ENCODE measurements around the gene LGALS12. TPM values are rescaled to one million over a fixed set of nuclear protein-coding genes. Genes with fewer than 3 reads are reported as not detected.
A peak's percentile ranks its signal among the peaks of the same experiment; 100 is the strongest.

The LGALS12 gene
- total RNA-seq, 1 donor from 2014 or later = not detected

DNA sequence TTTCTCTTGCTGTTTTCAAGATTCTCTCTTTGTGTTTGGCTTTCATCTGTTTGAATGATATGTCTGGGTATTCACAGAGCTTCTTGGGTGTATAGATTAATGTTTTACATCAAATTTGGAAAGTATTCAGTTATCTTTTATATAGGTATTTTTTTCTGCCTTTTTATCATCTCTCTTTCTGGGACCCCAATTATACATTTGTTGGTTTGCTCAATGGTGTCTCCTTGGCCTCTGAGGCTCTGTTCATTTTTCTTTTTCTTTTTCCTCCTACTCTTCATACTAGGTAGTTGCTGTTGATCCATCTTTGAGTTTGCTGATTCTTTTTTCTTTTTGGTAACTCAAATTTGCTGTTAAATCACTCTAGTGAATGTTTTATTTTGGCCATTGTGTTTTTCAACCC, 29.3 kb upstream of the LGALS12 start:
- H3K4me2 ChIP-seq (ENCODE audit: low read length) = no peak overlapping the region
- H3K9me3 Mint-ChIP-seq (ENCODE audit: unreplicated experiment) = peaks cover 15% of the 10 kb centered on the region
- no peak overlapping the region for H3K4me3 Mint-ChIP-seq (ENCODE audit: unreplicated experiment)

DNA sequence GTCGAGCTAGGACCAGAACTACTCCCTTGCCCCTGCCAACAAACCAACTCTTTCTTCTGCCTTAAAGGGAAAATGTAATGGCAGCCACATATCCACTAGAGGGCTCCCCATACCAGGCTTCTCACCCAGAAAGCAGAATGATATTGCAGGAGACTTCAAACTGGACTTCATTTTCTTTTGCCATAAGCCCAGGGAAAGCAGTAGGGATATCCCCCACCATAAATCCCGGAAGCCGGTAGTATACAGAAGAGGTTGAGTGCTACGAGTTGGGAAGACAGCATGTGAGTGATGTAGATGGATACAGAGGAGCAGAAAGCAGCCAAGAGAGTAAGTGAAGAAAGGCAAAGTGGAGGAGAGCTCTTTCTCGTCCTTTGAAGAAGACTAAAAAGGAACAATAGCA, 27.0 kb upstream of the LGALS12 start:
- FAIRE-seq (peak; percentile 77), DNase-seq (ENCODE audit: low read depth) (peak; percentile 61)
- Histone ChIP-seq H2AFZ (ENCODE audit: low read depth, low read length) (no peak overlapping the region), H3K4me2 (ENCODE audit: low read length) (peak overlapping the region; percentile 48), H3K79me2 (ENCODE audit: insufficient read depth, low read length) (no peaks in the 10 kb centered on the region), H4K20me1 (ENCODE audit: insufficient read depth, low read length) (no peaks in the 10 kb centered on the region), H3K4me3 (ENCODE audit: insufficient read depth, low read depth, low read length) (no peak overlapping the region), H3K9ac (ENCODE audit: low read length) (no peak overlapping the region), H3K4me1 (ENCODE audit: insufficient read depth, low read length) (no peaks in the 10 kb centered on the region), H3K27me3 (ENCODE audit: insufficient read depth, low read length) (peaks cover 3% of the 10 kb centered on the region), H3K36me3 (ENCODE audit: insufficient read depth, low read length) (no peaks in the 10 kb centered on the region), H3K27ac (ENCODE audit: low read depth, low read length) (no peak overlapping the region), H3K9me3 (ENCODE audit: insufficient read depth, low read depth, low read length) (no peaks in the 10 kb centered on the region)
- Mint-ChIP-seq H3K27ac (ENCODE audit: unreplicated experiment) (no peak overlapping the region), H3K27me3 (ENCODE audit: low read depth, unreplicated experiment) (peaks cover 4% of the 10 kb centered on the region), H3K4me3 (ENCODE audit: unreplicated experiment) (no peak overlapping the region), H3K36me3 (ENCODE audit: low read depth, unreplicated experiment) (no peaks in the 10 kb centered on the region), H3K4me1 (ENCODE audit: low read depth, unreplicated experiment) (no peaks in the 10 kb centered on the region), H3K9me3 (ENCODE audit: unreplicated experiment) (peaks cover 13% of the 10 kb centered on the region)
- TF ChIP-seq, protein P1, sequence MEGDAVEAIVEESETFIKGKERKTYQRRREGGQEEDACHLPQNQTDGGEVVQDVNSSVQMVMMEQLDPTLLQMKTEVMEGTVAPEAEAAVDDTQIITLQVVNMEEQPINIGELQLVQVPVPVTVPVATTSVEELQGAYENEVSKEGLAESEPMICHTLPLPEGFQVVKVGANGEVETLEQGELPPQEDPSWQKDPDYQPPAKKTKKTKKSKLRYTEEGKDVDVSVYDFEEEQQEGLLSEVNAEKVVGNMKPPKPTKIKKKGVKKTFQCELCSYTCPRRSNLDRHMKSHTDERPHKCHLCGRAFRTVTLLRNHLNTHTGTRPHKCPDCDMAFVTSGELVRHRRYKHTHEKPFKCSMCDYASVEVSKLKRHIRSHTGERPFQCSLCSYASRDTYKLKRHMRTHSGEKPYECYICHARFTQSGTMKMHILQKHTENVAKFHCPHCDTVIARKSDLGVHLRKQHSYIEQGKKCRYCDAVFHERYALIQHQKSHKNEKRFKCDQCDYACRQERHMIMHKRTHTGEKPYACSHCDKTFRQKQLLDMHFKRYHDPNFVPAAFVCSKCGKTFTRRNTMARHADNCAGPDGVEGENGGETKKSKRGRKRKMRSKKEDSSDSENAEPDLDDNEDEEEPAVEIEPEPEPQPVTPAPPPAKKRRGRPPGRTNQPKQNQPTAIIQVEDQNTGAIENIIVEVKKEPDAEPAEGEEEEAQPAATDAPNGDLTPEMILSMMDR (IDR thresholded peaks at IDR 0.05; ENCODE audit: insufficient read depth, low read depth, low read length) = peak; percentile 94
- TF ChIP-seq EZH2 (IDR thresholded peaks at IDR 0.05; ENCODE audit: insufficient read depth, low read length) = no peak

More for the DNA sequence above, 29.3 kb upstream of the LGALS12 start:
- H3K36me3 Mint-ChIP-seq (ENCODE audit: low read depth, unreplicated experiment) = no peaks in the 10 kb centered on the region
- peaks cover 4% of the 10 kb centered on the region for H3K27me3 Mint-ChIP-seq (ENCODE audit: low read depth, unreplicated experiment)
- H3K4me1 Mint-ChIP-seq (ENCODE audit: low read depth, unreplicated experiment) = no peaks in the 10 kb centered on the region
- FAIRE-seq (no peak), DNase-seq (ENCODE audit: low read depth) (no peak)
- H4K20me1 ChIP-seq (ENCODE audit: insufficient read depth, low read length) = no peaks in the 10 kb centered on the region
- no peak overlapping the region for H3K27ac Mint-ChIP-seq (ENCODE audit: unreplicated experiment)
- H3K9ac ChIP-seq (ENCODE audit: low read length) = no peak overlapping the region
- H3K4me1 ChIP-seq (ENCODE audit: insufficient read depth, low read length) = no peaks in the 10 kb centered on the region
- H3K79me2 ChIP-seq (ENCODE audit: insufficient read depth, low read length) = no peaks in the 10 kb centered on the region
- no peak overlapping the region for H3K4me3 ChIP-seq (ENCODE audit: insufficient read depth, low read depth, low read length)
- TF ChIP-seq, protein P1 (IDR thresholded peaks at IDR 0.05; ENCODE audit: insufficient read depth, low read depth, low read length) = no peak
- no peak for TF ChIP-seq EZH2 (IDR thresholded peaks at IDR 0.05; ENCODE audit: insufficient read depth, low read length)
- H3K9me3 ChIP-seq (ENCODE audit: insufficient read depth, low read depth, low read length) = no peaks in the 10 kb centered on the region
- no peak overlapping the region for H3K27ac ChIP-seq (ENCODE audit: low read depth, low read length)
- H3K36me3 ChIP-seq (ENCODE audit: insufficient read depth, low read length) = no peaks in the 10 kb centered on the region
- H3K27me3 ChIP-seq (ENCODE audit: insufficient read depth, low read length) = peaks cover 3% of the 10 kb centered on the region
- H2AFZ ChIP-seq (ENCODE audit: low read depth, low read length) = no peak overlapping the region

DNA sequence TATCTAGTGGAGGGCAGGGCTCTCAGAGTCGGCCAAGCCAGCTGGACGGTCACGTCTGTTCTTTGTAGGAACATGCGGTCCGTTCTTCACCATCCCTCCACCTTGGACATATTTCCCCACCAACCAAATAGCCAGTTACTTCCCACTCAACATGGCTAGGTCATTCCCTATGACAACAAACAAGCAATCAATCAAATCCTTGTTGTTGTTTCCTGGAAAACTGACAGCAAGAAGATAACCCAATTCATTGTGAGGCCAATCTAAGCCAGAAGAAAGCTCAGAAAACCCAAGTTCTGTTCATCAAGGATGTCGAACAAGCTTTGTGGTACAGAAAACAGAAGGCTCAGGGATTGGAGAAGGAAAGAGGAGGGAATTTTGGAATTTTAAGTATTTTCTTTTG, 25.8 kb upstream of the LGALS12 start:
- H3K4me1 ChIP-seq (ENCODE audit: insufficient read depth, low read length) = no peaks in the 10 kb centered on the region
- H4K20me1 ChIP-seq (ENCODE audit: insufficient read depth, low read length) = no peaks in the 10 kb centered on the region
- no peak overlapping the region for H3K4me3 ChIP-seq (ENCODE audit: insufficient read depth, low read depth, low read length)
- Mint-ChIP-seq H3K9me3 (ENCODE audit: unreplicated experiment) (peaks cover 16% of the 10 kb centered on the region), H3K27ac (ENCODE audit: unreplicated experiment) (no peak overlapping the region), H3K4me3 (ENCODE audit: unreplicated experiment) (no peak overlapping the region), H3K4me1 (ENCODE audit: low read depth, unreplicated experiment) (no peaks in the 10 kb centered on the region), H3K27me3 (ENCODE audit: low read depth, unreplicated experiment) (peaks cover 4% of the 10 kb centered on the region), H3K36me3 (ENCODE audit: low read depth, unreplicated experiment) (no peaks in the 10 kb centered on the region)
- no peaks in the 10 kb centered on the region for H3K9me3 ChIP-seq (ENCODE audit: insufficient read depth, low read depth, low read length)
- H3K4me2 ChIP-seq (ENCODE audit: low read length) = no peak overlapping the region
- DNase-seq (ENCODE audit: low read depth) = no peak
- H3K27me3 ChIP-seq (ENCODE audit: insufficient read depth, low read length) = peaks cover 3% of the 10 kb centered on the region
- H3K9ac ChIP-seq (ENCODE audit: low read length) = no peak overlapping the region
- H3K79me2 ChIP-seq (ENCODE audit: insufficient read depth, low read length) = no peaks in the 10 kb centered on the region
- no peak overlapping the region for H3K27ac ChIP-seq (ENCODE audit: low read depth, low read length)
- TF ChIP-seq, protein P1 (IDR thresholded peaks at IDR 0.05; ENCODE audit: insufficient read depth, low read depth, low read length) = no peak
- no peak for TF ChIP-seq EZH2 (IDR thresholded peaks at IDR 0.05; ENCODE audit: insufficient read depth, low read length)
- H2AFZ ChIP-seq (ENCODE audit: low read depth, low read length) = no peak overlapping the region
- H3K36me3 ChIP-seq (ENCODE audit: insufficient read depth, low read length) = no peaks in the 10 kb centered on the region
- FAIRE-seq = no peak

Measured in astrocyte (in vitro differentiated cells and primary cell).